Measurements from ENCODE around the gene SLC4A5. TPM values are rescaled to one million over a fixed set of nuclear protein-coding genes. Genes with fewer than 3 reads are reported as not detected.

SLC4A5 gene
- polyA plus RNA-seq, 2 of the 4 experiments (the other 2 are of a cell fraction), result 0.50 to 1.1 TPM

- TF ChIP-seq NFE2L2 (conservative IDR thresholded peaks at IDR 0.05; ENCODE audit: low read length) (no peak), E2F6 (IDR thresholded peaks at IDR 0.05; ENCODE audit: borderline replicate concordance, low read depth) (no peak), RCOR1 (IDR thresholded peaks at IDR 0.05; ENCODE audit: low read depth, low read length) (no peak), HDAC2 (IDR thresholded peaks at IDR 0.05) (no peak), PHF8 (IDR thresholded peaks at IDR 0.05; ENCODE audit: borderline replicate concordance, low read depth) (no peak), FOSB (CRISPR knock-in tag; IDR thresholded peaks at IDR 0.05) (no peak), HOXB13 (CRISPR knock-in tag; IDR thresholded peaks at IDR 0.05; ENCODE audit: low read depth) (no peak), CBX8 (IDR thresholded peaks at IDR 0.05) (no peak), KDM5A (IDR thresholded peaks at IDR 0.05) (no peak), ZSCAN20 (CRISPR knock-in tag; IDR thresholded peaks at IDR 0.05) (no peak)
- no peak overlapping the region for H3K27ac ChIP-seq
- ChIA-PET POLR2A (no interaction called here), CTCF (interaction anchor here (2.2 kb wide), 1 partner anchor 9 kb away, joined by 9 read pairs; no protein-coding TSS in a partner anchor)
- peaks cover 15% of the 10 kb centered on the region; the same call in 2 of the 3 replicates for H3K4me1 ChIP-seq
- H3K4me3 ChIP-seq, result no peak overlapping the region
- 86% methylated on average over 10 of the region's 10 CpGs for WGBS (ENCODE audit: missing lambda C conversion rate)
- no peaks in the 10 kb centered on the region for H3K9me3 ChIP-seq
- FAIRE-seq, result no peak
- no peak for ATAC-seq
- no peak for DNase-seq (ENCODE audit: low read depth in 1 of 2, low spot score in 1 of 2)
- H3K4me2 ChIP-seq, result no peak overlapping the region
These were observed 34.8 kb upstream of the SLC4A5 start for GRCh38 chr2:74378007-74378406.

GRCh38 chr2:74375838-74376237, 32.6 kb upstream of the SLC4A5 start:
- ChIA-PET POLR2A (no interaction called here), CTCF (interaction anchor here (0.7 to 3.9 kb wide), 6 partner anchors 9 to 52 kb away, joined by 3 to 15 read pairs (median 3); no protein-coding TSS in a partner anchor)
- Histone ChIP-seq H3K9me3 (no peaks in the 10 kb centered on the region), H3K4me2 (no peak overlapping the region), H3K4me3 (no peak overlapping the region), H3K27ac (no peak overlapping the region), H3K4me1 (peaks cover 15% of the 10 kb centered on the region; the same call in 2 of the 3 replicates)
- FAIRE-seq (no peak), DNase-seq (ENCODE audit: low read depth in 1 of 2, low spot score in 1 of 2) (no peak), ATAC-seq (no peak)
- WGBS (ENCODE audit: missing lambda C conversion rate), result 98% methylated on average over 2 of the region's 2 CpGs
- no peak for TF ChIP-seq ZSCAN20 (CRISPR knock-in tag; IDR thresholded peaks at IDR 0.05)
- no peak for TF ChIP-seq NR3C1 (IDR thresholded peaks at IDR 0.05)
- no peak for TF ChIP-seq PHF8 (IDR thresholded peaks at IDR 0.05; ENCODE audit: borderline replicate concordance, low read depth)
- no peak for TF ChIP-seq BCL3 (IDR thresholded peaks at IDR 0.05)
- TF ChIP-seq MAFK (IDR thresholded peaks at IDR 0.05; ENCODE audit: partially characterized antibody), result no peak
- TF ChIP-seq HOXA7 (CRISPR knock-in tag; IDR thresholded peaks at IDR 0.05), result no peak
- no peak for TF ChIP-seq REST (IDR thresholded peaks at IDR 0.05)
- TF ChIP-seq CBX2 (IDR thresholded peaks at IDR 0.05; ENCODE audit: borderline replicate concordance, low read depth), result no peak
- no peak for TF ChIP-seq SMC3 (IDR thresholded peaks at IDR 0.05)
- TF ChIP-seq EP300 (IDR thresholded peaks at IDR 0.05), result no peak
- TF ChIP-seq ZNF302 (CRISPR knock-in tag; IDR thresholded peaks at IDR 0.05), result no peak
- no peak for TF ChIP-seq CEBPB (IDR thresholded peaks at IDR 0.05)
- no peak for TF ChIP-seq RCOR1 (IDR thresholded peaks at IDR 0.05; ENCODE audit: low read depth, low read length)
- TF ChIP-seq HDAC2 (IDR thresholded peaks at IDR 0.05), result no peak
- no peak for TF ChIP-seq KDM1A (IDR thresholded peaks at IDR 0.05; ENCODE audit: low read depth)
- TF ChIP-seq HES2 (IDR thresholded peaks at IDR 0.05), result no peak
- TF ChIP-seq NFE2L2 (conservative IDR thresholded peaks at IDR 0.05; ENCODE audit: low read length), result no peak
- TF ChIP-seq RAD21 (conservative IDR thresholded peaks at IDR 0.05 in 1 of 2, IDR thresholded peaks at IDR 0.05 in 1 of 2), result no peak
- no peak for TF ChIP-seq RNF2 (IDR thresholded peaks at IDR 0.05; ENCODE audit: borderline replicate concordance, low read depth)
- no peak for TF ChIP-seq ZC3H11A (IDR thresholded peaks at IDR 0.05)

Data from A549 (cell line).